Stimulated activated CD8-positive, alpha-beta memory T cell treated with anti-CD3 and anti-CD28 coated beads, Interleukin-4, amount 100 ng/mL, for 48 hours (primary cell): ENCODE results near the gene SRPK1.

Experiments
- DNase-seq: peaks from one replicate; pipeline ENCODE4 v3.0.0-alpha.2; 2020

The SRPK1 gene

DNA sequence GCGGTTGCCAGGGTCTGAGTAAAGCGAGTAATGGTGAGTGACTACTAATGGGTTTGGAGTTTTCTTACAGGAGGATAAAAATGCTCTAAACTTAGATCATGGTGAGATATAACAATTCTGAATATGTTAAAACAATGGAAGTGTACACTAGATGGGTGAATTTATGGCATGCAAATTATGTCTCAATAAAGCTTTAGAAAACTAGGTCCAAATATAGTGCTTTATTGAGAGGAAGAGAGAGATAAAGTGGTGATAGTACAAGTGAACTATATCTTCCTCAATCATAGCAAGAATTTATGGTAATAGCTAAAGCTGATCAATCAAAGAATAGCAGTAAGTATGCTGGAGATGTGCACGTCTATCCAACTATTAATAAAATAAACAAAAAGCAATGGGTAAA lies 23.9 kb downstream of the SRPK1 start:
- no peak for DNase-seq

DNA sequence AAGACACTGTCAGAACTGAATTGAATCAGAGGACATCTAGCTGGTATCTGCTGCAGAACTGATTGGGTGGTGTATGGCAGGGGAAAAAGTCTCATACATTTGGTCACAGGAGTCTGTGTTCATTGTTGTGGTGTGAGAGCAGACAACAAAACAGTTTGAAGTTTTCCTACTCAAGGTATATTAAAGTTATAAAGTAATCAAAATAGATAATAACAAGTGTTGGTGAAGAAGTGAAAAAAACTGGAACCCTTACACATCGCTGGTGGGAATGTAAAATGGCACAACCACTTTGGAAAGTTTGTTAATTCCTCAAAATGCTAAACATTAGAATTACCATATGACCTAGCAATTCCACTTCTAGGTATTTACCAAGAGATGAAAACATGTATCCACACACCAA lies 24.7 kb downstream of the SRPK1 start:
- no peak for DNase-seq

DNA sequence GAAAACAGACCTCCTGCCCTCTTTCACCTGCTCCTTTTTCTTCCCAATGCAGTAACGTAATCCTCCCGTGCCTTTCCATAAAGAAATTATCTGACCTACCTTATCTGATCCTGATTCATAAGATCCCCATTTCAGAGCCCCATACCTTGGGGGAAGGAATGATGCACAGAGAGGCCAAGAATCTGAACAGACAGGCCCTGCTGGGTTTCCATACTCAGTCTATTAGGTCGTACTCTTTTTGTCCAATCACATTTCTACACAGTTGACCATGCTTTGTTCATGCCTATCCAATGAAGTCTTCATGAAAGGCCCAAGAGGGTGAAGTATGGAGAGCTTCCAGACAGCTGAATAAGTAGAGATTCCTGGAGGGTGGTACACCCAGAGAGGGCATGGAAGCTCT lies 25.3 kb downstream of the SRPK1 start:
- DNase-seq: no peak

DNA sequence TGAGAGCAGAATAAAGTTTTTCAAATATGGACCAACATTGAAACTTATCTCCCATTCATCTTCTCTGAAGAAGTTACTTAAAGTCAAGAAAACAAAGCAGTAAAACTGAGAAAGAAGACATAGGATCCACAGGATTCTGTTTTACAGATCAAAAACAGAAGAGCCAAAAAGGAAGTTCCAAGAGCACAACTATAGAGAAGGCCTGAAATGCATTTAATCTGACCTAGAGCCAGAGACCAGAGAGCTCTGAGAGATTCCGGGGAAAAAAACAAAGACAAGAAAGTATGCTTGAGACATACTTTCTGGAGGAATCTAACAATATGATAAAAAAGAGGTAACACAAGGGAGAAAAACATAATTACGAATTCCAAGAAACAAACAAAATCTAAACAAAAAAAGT lies 26.1 kb downstream of the SRPK1 start:
- no peak for DNase-seq

DNA sequence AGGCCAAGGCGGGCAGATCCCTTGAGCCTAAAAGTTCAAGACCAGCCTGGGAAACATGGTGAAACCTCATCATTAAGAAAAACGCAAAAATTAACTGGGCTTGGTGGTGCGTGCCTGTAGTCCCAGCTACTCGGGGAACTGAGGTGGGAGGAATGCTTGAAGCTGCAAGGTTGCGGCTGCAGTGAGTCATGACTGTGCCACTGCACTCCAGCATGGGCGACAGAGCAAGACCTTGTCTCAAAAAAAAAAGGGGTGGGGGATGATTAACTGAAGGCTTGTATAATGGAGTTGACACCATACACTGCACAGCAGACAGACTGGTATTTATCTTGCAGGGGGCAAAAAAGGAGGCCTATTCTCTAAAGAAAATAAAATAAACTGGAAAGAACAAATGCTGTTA lies 27.7 kb downstream of the SRPK1 start:
- DNase-seq: no peak

DNA sequence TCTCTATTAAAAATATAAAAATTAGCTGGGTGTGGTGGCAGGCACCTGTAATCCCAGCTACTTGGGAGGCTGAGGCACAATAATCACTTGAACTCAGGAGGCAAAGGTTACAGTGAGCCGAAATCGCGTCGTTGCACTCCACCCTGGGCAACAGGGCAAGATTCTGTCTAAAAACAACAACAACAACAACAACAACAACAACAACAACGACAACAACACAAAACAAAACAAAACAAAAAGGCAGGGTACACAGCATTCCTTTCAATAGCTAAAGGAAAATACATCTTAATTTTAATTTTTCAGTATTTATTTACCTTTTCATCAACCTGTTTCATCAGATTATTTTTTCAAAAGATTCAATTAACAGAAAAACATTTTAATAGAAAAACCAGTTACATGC lies 28.4 kb downstream of the SRPK1 start:
- no peak for DNase-seq

DNA sequence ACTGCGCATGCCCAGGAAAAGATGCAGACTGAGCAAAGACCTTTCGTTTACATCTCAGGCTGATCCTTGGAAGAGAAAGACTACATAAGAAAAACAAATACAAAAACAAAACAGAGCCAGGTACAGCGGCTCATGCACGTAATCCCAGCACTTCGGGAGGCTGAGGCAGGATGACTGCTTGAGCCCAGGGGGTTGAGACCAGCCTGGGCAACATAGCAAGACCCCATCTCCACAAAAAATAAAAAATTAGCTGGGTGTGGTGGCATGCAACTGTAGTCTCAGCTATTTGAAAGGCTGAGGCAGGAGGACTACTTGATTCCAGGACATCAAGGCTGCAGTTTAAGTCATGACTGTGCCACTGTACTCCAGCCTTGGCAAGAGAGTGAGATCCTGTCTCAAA lies 41.7 kb downstream of the SRPK1 start:
- no peak for DNase-seq

DNA sequence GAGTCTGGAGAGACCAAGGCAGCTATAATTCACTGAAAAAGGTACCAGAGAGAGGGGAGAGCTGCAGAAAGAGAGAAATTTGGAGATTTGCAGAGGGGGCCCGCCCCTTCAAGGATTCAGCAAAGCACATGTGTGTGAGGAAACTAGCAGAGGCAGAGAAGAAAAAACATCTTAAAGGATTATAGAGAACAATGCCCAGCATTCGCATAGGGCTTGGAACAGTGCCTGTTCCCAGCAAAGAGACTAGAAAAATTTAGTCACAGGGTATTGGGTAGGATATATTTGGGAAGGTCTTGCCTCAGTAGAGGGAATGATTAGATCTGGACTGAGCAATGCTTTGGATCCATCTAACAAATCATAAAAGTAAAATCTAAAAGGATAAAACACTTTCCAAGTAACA lies 44.0 kb downstream of the SRPK1 start:
- DNase-seq: no peak

DNA sequence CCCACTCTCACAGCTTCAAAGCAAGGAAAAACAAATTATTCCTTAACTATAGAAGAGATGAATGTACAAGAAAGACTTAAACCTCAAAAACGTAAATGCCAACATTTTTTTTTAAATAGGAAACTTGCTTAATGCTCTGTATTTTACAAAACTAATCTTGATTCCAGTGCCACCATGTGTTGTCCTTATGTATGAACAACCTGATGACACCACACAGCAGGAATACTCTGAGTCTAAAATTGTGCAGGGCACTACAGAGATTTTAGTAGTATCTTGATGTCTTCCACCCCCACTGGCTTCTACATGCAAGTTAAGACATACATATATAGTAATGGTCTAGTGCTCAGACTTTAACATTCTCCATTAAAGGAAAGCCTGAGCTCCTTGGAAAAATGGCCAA lies 46.2 kb downstream of the SRPK1 start:
- DNase-seq: no peak

DNA sequence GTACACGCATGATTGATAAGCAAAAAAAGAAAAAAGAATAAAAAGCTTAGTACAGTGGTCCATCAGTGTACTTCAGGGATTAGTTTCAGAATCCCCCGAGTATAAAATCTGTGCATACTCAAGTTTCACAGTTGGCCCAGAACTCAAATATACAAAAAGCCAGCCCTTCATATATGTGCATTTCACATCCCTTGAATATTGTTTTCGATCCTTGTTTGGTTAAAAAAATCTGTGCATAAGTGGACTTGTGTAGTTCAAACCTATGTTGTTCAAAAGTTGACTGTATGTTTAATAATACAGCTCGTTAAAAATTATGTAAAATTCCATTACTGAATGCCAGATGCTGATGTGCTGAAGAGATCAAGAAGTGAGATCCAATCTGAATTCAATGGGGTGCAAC lies 61.5 kb downstream of the SRPK1 start:
- DNase-seq: no peak

DNA sequence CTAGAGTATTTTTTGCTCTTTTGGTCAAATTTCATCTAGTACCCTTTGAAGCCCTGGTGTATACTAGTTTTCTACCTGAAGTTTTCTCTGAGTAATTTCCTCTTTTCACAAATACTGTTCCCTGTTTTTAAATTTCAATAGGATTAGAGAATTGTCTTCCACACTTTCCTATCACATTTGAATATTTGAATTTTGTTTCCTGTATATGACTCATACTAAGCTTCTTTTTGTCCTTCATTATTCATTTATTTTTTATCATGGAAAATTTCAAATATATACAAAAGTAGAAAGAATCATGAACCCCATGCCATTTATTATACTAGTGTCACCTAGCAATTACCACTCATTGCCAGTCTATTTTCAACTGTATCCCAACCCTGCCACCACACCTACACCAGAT lies 63.0 kb downstream of the SRPK1 start:
- no peak for DNase-seq

DNA sequence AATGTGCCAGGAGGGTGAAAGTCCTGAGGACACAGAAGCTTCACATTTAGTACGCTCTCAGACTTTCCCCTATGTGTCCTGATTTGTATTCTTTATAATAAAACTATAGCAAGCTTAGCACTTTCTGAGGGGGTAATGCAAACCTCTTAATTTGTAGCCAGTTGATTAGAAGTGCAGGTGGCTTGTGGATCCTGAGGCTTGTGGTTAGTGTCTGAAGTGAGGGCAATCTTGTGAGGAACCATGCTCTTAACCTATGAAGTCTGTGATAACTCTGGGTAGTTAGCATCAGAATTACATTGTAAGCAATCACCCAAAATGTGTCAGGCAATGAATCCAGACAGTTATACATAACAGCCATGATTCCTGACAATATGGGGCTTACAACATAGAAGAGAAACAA lies 64.6 kb downstream of the SRPK1 start:
- DNase-seq: no peak

DNA sequence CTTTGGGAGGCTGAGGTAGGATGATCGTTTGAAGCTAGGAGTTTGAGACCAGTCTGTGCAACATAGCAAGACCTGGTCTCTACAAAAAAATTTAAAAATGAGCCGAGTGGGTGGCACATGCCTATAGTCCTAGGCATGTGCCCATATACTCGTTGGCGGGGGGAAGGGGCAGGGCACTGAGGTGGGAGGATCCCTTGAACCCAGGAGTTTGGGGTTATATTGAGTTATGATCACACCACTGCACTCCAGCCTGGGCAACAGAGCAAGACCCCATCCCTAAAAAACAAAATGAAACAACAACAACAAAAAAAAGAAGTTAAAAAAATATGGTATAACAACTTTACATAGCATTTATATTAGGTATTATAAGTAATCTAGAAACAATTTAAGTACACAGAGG lies 67.9 kb downstream of the SRPK1 start:
- DNase-seq: no peak

DNA sequence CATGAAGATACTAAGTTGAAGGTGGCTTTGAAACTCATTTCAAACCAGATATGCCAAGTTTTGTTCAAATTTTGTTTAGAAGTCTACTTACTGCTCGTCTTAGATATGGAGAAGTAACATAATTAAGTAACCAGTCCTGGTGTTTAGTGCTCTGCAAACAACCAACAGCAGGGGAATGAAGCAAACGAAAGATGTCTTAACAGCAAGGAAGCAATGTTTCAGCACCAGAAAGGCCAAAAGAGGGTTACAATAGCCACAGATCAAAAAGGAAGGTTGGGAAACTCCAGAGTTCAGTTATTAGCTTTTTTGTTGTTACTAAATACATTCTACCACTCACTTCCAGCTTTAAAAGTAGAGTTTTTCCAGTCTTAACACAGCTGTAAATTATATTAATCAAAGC lies 70.7 kb downstream of the SRPK1 start:
- no peak for DNase-seq

DNA sequence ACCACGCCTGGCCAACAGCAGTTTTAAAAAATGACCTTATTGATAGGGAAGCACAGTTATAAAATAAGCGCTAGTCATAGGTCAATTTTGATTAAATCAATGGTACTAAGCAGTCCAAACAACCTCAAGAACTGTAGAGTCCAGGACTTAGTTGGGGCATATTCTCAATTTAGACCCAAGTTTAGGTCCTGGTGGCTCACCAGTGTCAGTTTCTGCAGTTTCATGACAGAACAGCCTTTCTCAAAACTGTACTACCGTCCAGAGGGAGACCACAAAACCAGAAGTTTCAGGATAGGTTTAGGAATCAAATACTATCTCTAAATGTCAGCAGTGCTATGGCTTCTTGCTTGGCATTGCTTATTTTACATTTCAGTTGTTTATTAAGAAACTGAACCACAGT lies 76.6 kb downstream of the SRPK1 start:
- no peak for DNase-seq

DNA sequence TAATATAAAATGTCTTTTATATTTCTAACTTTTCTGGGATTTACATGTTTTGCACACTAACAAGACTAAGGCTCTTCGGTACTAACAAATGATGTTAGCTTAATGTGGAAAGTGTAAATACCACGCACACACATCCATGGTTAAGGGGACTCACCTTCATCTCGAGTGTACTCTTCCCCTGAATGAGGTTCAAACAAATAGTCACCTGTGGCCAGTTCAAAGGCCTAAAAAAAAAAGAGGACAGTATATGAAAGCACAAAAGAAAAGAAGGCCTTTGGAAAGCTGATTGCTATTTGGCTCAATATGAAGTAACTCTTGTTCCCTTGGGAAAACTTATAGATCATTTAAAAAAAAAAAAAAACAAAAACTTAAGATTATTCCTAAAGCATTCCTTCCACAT lies 78.5 kb downstream of the SRPK1 start:
- DNase-seq: no peak

DNA sequence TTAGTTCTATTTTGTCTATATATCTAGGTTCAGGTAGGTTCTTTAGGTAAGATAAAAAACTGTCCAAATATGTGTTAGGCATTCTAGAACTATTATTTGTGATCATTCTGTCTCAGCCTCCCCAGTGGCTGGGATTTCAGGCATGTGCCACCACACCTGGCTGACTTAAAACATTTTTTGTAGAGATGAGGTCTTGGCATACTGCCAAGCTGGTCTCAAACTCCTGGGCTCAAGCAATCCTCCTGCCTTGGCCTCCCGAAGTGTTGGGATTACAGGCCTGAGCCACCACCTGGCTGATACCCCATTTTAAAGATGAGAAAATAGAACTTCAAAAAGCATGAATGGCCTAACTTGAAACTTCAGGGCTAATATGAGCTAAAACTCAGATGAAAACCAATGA lies 81.9 kb downstream of the SRPK1 start:
- no peak for DNase-seq

DNA sequence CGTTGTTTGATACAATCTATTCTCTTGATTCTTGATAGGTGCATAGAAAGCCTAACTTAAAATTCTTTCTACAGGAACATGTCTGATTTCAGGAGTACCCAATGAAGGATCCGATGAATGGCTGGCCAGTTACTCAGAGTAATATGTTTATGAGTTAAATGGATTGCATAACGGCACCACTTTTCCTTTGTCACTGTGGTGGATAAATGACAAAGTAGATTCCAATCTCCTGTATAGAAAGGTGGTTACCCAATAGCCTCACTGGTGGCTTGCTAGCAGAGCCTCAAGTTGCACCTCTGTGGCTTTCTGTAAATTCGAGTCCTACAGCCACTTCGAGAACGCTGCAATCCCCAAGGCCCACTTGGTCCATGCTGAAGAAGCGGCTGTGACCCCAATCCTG lies 87.4 kb downstream of the SRPK1 start:
- no peak for DNase-seq

DNA sequence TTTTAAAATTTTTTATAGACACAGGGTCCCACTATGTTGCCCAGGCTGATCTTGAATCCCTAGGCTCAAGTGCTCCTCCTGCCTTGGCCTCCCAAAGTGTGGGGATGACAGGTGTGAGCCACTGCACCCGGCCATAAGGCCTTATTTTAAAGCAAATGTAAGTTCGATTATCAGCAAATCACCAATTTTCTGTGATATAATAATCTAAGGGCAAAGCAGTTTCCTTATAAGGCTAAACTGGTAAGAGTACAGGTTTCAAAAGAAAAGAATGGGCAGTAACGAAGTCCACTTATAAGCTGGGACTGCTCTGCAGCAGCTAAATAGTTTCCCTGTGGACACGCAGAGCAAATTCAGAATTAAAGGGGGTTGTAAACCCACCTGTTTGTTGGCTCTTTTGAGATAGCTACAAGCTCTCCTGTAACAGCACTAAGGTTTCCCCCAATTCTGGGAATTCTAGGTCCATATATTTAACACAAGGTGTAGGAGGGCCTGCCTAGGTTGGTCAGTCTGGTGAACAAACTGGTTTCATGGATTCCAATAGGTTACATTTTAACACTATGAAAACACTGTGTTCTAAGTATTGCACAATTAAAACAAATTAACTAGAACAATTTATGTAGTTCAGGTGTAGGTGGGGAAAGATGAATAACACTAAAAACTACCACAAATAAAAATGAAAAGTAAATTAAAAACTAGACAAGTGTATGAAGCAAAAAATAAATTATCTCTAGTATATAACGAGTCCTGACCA lies 89.5 kb downstream of the SRPK1 start:
- DNase-seq: no peak

DNA sequence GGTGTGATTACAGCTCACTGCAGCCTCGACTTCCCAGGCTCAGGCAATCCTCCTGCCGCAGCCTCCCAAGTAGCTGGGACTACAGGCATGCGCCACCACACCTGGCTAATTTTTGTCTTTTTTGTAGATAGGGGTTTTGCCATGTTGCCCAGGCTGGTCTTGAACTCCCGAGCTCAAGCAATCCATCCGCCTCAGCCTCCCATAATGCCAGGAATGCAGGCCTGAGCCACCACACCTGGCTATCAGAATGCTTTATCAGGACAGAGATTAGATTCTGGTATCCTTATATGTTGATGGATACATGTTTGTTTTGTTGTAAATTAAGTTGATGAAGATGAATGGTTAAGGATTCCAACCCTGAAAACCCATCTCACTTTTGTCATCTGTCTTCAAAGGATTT lies 91.6 kb downstream of the SRPK1 start:
- DNase-seq: no peak

DNA sequence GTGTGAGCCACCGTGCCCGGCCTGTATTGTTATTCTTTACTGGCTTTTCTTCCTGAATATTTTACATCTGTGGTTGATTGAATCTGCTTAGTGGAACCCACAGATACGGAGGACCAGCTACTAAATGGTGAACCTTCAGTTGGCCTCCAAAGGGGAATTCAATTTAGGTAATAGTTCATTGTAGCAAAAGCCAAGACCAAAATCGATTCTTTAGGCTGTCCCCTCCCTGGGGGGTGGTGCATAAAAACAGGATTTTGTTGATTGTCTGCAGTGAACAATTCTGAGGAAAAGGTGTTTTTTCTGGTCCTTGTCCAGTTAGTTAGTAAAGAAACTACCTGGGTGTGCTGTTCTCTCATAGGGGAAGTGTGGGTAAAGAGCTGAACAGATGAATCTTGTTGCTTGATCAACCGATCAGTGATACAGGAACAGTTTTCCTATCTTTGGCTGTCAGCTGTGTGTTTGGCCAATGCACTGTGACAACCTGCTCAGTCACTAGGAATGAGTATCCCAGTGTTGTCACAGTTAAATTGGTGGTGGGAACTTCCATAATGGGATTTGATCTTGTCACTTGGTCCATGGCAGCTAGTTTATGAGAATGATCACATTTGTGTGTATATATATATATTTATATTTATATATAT lies 96.2 kb downstream of the SRPK1 start:
- DNase-seq: no peak

DNA sequence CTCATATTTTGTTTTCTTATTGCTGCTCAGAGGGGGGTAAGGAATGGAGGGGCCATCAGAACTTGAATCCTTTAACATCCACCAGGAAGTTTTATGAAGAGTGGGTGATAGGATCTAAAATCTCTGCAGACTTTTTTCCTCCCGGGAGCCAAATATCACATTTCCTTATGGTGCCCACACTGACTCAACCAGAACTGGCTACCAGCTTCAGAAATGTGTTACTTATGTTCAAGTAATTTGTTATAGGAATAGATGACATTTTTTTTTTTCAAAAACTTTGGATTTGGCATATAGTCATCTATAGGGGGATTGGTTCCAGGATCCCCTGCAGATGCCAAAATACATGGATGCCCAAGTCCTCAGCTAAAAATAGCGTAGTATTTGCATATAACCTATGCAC lies 97.3 kb downstream of the SRPK1 start:
- no peak for DNase-seq

DNA sequence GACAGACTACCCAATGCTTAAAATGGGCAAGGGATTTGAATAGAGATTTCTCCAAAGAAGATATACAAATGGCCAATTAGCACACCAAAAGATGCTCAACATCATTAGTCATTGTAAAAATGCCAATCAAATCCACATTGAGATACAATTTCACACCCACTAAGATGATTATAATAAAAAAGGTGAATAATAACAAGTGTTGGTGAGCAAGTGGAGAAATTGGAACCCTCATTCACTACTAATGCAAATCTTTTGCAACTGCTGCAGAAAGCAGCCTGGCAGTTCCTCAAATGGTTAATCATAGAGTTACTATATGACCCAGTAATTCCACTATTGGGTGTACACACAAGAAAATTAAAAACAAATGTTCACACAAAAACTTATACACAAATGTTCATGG lies 103.4 kb downstream of the SRPK1 start:
- DNase-seq: no peak

DNA sequence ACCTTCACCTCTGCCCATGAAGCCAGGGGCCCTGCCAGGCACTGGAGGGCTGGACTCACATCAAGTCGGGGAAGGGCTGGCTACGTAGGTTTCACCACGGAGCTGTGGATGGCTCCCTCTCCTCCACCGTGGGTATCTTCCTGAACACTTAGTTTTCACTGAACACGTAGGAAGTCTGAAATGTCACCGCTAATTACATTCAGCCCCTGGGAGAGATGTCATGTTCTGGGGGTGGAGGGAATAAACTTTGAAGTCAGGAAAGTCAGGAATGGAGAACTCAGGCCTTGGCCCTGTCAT lies 109.3 kb downstream of the SRPK1 start:
- DNase-seq: no peak

DNA sequence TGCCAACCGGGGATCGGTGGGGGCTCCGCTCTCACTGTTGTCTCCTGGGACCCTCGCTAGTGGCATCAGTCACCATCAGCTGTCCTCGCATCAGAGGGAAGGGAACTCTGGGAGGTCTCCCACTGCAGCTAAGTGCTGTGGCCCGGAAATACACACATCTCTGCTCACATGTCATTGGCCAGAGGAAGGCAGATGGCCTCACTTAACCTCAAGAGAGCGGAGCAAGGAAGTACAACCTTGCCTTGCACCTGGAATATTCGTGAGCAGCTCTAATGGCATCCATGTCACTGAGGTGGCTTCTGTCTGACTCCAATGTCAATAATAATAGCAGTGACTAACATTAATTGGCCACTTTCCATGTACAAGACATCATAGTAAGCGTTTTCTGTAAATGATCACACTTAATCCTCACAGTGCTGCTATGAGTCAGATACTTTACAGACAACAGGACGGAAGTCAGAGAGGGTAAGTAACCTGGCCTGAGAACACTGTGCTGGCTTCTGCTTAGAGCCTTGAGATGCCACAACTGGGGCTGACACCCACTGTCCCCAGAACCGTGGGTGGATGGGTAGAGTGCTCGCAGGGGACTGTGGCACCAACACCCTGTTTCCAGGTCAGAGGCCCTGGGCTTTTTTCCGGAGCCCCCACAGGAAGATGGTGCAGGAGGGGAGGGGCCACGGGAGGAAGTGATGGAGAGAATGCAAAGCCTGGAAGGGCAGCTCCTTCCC lies 109.8 kb downstream of the SRPK1 start:
- no peak for DNase-seq
